Muscle of leg (tissue), 11 donors: ENCODE measurements around the gene IRF2. TPM values are rescaled to one million over a fixed set of nuclear protein-coding genes. Genes with fewer than 3 reads are reported as not detected.
A peak's percentile ranks its signal among the peaks of the same experiment; 100 is the strongest.
"Not testable (repeated sequence)": the region's sequence is repeated elsewhere in the genome, so short reads cannot be mapped to it uniquely, and the experiment has no call there.

Source experiments
- DNase-seq: peaks from one replicate; pipeline ENCODE4 v3.0.0; 2013
- H3K27ac ChIP-seq: one replicate; pipeline ENCODE4 v1.5.1; 2013; ENCODE audit warnings: mild to moderate bottlenecking, low read length, control low read depth
- H3K27me3 ChIP-seq: one replicate; pipeline ENCODE4 v1.6.1; 2013; ENCODE audit warnings: low read length; ENCODE audit not compliant: control insufficient read depth, insufficient read depth
- H3K36me3 ChIP-seq: one replicate; pipeline ENCODE4 v1.6.1; 2013; ENCODE audit warnings: low read length; ENCODE audit not compliant: control insufficient read depth, insufficient read depth
- H3K4me1 ChIP-seq: one replicate; pipeline ENCODE4 v1.6.1; 2013; ENCODE audit warnings: low read length; ENCODE audit not compliant: control insufficient read depth, insufficient read depth
- H3K4me3 ChIP-seq: one replicate; pipeline ENCODE4 v1.5.1; 2013; ENCODE audit warnings: low read length, control low read depth
- H3K9me3 ChIP-seq: replicated peaks from 2 replicates; pipeline ENCODE4 v1.6.1; 2013; ENCODE audit warnings: low read depth, low read length; ENCODE audit not compliant: control insufficient read depth
- WGBS: methylation state at CpG from one replicate; pipeline ENCODE4 v1.1.5; 2013; ENCODE audit warnings: missing lambda C conversion rate; ENCODE audit not compliant: insufficient coverage; 5-methylcytosine and 5-hydroxymethylcytosine counted together
- polyA plus RNA-seq, 8 donors: library from polyadenylated mRNA; unstranded; fragments of 120-200 nt; gene quantifications; one replicate each; pipeline versions ENCODE4 v1.2.1 to v1.2.3, GENCODE V29; 2013; ENCODE audit warnings: inconsistent platforms in 1 of 8, low replicate concordance in 1 of 8; ENCODE audit not compliant: insufficient read length in 8 of 8, insufficient read depth in 1 of 8
- total RNA-seq: library from RNA; stranded (reverse); fragments of 120-200 nt; gene quantifications from one replicate; pipeline ENCODE4 v1.2.4, GENCODE V29; 2013

The IRF2 gene
- total and polyA plus RNA-seq, 9 donors = 14.8 to 19.4 (median 17.7) TPM

DNA sequence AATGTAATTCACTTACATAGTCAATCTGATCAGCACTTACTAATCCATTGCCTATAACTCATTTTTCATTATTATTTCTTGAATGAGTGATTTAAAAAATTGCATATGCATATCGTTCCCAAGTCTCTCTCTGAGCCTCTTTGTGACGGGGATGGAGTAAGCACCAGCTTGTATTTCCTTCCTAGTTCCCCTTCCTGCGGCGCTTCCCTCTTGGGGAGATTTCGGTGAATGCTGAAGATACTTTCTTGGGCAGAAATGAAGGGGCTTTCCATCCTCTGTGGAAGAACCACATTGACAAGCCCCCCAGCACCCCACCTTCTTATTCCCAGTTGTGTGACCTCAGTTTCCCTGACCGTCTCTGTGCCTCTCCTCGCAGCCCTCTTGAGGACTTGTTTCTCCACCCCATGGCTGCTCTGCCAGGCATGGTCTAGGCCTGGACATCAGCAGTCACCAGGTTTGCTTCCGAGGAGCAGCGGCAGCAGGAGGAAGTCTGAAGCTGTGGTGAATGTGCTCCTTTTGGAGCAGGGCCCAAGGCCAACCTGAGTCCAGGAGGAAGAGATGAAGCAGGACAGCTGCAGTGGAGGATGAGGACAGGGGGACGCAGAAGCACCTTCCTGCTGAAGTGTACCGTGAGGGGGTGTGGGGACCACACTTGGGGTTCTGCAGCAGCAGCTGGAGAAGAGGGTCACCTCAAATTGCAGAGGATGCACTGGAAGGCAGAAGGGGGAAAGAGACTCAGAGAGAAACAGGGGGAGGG lies 124.9 kb downstream of the IRF2 start:
- H3K4me1 ChIP-seq = peaks cover 40% of the 10 kb centered on the region
- H3K36me3 ChIP-seq = no peaks in the 10 kb centered on the region
- DNase-seq = no peak
- H3K4me3 ChIP-seq = no peak overlapping the region
- 67% methylated on average over 4 of the region's 11 CpGs for WGBS
- H3K27me3 ChIP-seq = no peaks in the 10 kb centered on the region
- peak overlapping the region; percentile 7 for H3K27ac ChIP-seq
- H3K9me3 ChIP-seq = no peaks in the 10 kb centered on the region

DNA sequence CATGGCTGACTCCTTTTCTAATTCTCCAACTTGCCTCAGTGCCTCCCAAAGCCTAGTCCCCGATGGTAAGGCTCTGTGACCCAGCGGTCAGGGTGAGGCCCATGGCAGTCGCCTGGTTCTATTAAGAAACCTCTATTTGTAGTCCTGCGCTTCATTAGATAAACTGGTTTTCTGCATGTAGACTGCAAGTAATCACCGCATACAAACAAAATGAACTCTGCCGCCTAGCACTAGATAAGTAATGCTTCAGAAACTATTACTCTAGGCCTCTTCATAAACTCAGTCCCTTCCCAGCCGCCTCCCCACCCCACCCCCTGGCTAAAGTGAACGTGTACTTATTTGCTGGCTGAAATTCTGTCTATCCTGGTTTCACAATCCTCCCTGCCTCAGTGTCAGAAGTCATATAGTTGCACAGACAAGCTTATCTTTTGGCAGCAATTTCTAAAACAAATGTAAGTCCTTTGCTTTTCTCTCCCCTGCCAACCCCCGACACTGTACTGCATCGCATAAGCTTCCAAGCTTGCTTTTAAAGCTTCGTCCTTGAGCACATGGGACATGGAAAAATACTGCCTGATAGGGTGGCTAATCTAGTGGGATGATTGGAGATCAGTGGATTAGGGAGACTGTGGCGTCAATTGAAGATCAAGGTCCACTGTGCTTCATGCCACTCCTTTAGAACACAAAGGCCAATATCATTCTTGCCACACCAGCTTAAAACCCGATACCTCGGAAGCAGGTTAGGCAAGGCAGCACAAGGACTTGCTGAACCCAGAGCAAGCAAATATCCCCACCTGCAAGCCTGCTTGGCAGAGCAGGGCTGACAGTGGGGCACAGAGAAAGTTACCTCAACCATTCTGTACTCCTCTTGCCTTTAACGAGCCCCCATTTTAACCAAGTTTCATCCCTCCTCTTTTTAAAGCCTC lies 125.8 kb downstream of the IRF2 start:
- Histone ChIP-seq H3K36me3 (no peaks in the 10 kb centered on the region), H3K4me1 (peaks cover 42% of the 10 kb centered on the region), H3K27ac (peak overlapping the region; percentile 85), H3K27me3 (no peaks in the 10 kb centered on the region), H3K4me3 (no peak overlapping the region), H3K9me3 (no peaks in the 10 kb centered on the region)
- whole genome bisulfite sequencing = 63% methylated on average over 10 of the region's 15 CpGs
- DNase-seq = no peak

DNA sequence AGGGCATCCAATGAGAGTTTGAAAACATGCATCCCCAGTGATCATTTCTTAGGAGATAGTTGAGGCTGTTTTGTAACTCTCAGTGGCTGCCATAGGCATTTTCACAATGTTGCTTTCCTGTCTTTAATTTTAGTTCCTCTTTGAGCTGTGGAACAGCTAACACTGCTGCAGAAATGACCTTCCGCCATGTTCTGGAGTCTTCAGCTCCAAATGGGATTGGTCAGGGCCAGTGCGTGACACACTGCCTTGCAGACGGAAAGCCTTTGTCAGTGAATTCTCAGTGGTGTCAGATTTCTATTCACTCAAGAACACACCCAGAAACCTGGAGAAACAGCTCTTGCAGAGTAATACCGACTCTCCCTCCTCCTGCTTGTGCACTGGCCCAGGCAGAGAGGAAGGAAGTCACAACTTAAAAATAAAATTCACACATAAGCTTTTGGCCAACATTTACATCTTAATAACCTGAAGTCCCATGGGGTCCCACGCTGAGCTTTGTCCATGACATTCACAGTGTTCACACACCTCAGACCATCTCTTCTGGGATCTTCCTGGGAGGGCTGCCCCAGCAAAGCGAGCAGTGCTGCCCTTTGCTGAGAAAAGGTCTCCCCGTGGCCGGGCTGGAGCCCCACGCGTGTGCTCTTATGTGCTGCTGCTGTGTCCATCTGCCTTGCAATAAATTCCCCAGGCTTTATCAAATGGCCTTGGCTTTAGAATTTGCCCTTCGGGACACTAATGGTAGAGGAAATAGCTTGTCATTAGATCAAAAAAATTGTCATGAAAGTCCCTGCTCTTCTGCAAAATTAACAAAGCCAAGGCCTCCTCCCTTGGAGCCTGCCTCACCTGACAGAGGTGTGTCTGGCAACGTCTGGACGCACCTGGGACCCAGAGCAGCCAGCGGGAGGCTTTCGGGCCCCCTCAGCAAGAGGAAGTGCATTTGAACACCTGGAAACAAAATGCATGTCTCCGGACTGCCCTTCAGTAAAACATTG lies 126.8 kb downstream of the IRF2 start:
- Histone ChIP-seq H3K27me3 (no peaks in the 10 kb centered on the region), H3K27ac (peak overlapping the region; percentile 85), H3K9me3 (no peaks in the 10 kb centered on the region), H3K4me3 (no peak overlapping the region), H3K4me1 (peaks cover 46% of the 10 kb centered on the region), H3K36me3 (no peaks in the 10 kb centered on the region)
- 32% methylated on average over 14 of the region's 16 CpGs for WGBS
- peak; percentile 89 for DNase-seq

DNA sequence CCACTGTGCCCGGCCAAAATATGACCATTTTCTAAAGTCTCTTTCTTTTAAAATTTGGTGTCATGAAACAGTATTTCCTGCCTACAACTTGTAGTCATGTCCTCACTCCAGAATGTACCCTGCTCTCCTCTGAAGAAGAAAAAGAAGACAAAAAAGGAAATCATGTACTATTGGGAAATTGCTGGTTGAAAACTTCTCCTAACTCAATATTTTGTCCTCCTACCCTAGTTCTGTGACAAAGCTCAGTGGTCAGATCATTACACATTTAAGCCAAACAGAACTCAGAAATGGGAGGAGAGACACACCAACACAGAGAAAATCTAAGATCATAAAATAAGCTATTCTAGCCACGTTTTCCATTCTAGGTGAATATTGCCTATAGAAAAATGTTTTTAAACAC lies 127.7 kb downstream of the IRF2 start:
- Histone ChIP-seq H3K9me3 (no peaks in the 10 kb centered on the region), H3K27me3 (no peaks in the 10 kb centered on the region), H3K4me3 (no peak overlapping the region), H3K36me3 (no peaks in the 10 kb centered on the region), H3K4me1 (peaks cover 46% of the 10 kb centered on the region), H3K27ac (peak overlapping the region; percentile 85)
- WGBS = no CpG with 5 or more reads among the region's 2 CpGs
- no peak for DNase-seq

DNA sequence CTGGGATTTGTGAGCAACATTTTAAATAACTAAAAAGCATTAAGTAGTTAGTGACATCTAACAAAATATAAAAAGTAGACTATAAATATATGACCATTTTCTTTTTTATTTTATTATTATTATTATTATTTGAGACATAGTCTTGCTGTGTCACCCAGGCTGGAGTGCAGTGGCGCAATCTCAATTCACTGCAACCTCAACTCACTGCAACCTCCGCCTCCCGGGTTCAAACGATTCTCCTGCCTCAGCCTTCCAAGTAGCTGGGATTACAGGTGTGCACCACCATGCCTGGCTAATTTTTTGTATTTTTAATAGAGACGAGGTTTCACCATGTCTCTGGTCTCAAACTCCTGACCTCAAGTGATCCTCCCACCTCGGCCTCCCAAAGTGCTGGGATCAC lies 128.1 kb downstream of the IRF2 start:
- not testable (repeated sequence) for H3K4me3 ChIP-seq, DNase-seq, H3K27me3 ChIP-seq, H3K36me3 ChIP-seq, H3K9me3 ChIP-seq
- H3K27ac ChIP-seq = peak overlapping the region; percentile 85
- peaks cover 46% of the 10 kb centered on the region for H3K4me1 ChIP-seq
- WGBS = 100% methylated on average over 1 of the region's 6 CpGs

DNA sequence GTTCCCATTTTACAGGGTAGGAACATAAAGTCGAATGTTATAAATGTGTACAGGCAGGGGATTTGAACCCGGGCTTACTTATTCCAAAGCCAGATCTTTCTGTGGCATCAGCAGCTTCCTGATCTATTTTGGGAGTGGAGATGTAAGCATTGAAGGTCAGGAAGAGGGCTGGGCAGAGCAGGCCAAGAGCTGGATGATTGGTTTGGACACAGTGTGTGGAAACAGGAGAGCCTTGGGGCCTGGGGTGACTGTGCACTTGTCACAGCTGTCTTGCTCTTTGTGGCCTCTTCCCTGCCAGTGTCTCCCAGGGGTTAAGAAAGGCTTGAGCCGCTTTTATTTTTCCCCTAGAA lies 128.8 kb downstream of the IRF2 start:
- H3K4me1 ChIP-seq = peaks cover 46% of the 10 kb centered on the region
- H3K27me3 ChIP-seq = no peaks in the 10 kb centered on the region
- no peaks in the 10 kb centered on the region for H3K36me3 ChIP-seq
- WGBS = 61% methylated on average over 3 of the region's 3 CpGs
- DNase-seq = peak; percentile 82
- no peak overlapping the region for H3K4me3 ChIP-seq
- peak overlapping the region; percentile 85 for H3K27ac ChIP-seq
- H3K9me3 ChIP-seq = no peaks in the 10 kb centered on the region

DNA sequence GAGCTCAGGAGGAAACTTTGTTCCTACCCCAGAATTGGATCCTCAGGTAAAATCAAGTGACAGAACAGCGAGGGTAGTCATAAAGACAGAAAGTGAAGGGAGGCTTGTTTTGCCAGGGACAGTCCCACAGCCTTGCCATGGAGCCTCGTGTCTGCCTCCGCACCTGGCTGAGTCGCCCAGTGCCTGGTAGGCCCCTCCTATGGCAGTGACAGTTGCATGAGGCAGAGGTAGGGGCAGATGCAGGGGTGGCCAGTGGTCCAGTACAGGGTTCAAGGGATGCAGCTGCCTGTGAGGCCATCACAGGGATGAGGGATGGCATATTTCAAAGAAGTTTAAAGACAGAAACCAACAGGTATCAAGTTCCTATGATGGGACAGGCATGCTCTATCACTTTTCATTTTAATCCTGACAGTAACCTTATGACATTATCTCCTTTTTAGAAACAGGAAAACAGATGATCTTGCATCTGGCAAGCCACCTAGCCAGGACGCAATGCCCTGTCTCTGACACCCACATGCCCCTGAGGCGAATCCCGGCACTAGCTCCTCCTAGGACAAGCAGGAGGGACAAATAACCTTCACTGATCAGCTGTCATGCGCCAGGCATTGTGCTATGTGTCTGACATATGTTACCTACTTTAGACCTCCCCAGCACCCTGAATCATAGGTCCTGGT lies 129.3 kb downstream of the IRF2 start:
- H3K36me3 ChIP-seq = no peaks in the 10 kb centered on the region
- H3K4me1 ChIP-seq = peaks cover 46% of the 10 kb centered on the region
- 92% methylated on average over 4 of the region's 8 CpGs for WGBS
- H3K27me3 ChIP-seq = no peaks in the 10 kb centered on the region
- no peaks in the 10 kb centered on the region for H3K9me3 ChIP-seq
- H3K27ac ChIP-seq = peak overlapping the region; percentile 85
- DNase-seq = no peak
- no peak overlapping the region for H3K4me3 ChIP-seq

DNA sequence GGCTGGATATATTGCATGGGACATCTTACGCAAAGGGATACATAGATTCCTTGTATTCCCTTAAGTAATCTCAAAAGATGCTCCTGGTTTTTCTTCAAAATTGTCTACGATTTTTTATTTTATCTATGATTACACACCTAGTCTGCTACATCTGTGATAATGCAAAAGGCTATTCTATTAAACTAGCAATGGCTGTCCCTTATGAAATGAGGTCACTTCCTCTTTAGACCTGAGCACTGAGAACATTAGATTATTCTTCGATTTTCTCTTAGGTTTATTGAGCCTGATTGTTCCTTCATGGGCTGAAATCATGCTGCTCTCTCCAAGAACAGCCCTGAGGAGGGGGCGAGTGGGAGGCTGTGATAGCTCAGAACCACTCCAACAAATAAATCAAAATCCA lies 129.9 kb downstream of the IRF2 start:
- Histone ChIP-seq H3K27ac (peak overlapping the region; percentile 93), H3K4me3 (no peak overlapping the region), H3K9me3 (no peaks in the 10 kb centered on the region), H3K4me1 (peaks cover 46% of the 10 kb centered on the region), H3K36me3 (no peaks in the 10 kb centered on the region), H3K27me3 (no peaks in the 10 kb centered on the region)
- DNase-seq = no peak
- no CpG with 5 or more reads among the region's 4 CpGs for WGBS

DNA sequence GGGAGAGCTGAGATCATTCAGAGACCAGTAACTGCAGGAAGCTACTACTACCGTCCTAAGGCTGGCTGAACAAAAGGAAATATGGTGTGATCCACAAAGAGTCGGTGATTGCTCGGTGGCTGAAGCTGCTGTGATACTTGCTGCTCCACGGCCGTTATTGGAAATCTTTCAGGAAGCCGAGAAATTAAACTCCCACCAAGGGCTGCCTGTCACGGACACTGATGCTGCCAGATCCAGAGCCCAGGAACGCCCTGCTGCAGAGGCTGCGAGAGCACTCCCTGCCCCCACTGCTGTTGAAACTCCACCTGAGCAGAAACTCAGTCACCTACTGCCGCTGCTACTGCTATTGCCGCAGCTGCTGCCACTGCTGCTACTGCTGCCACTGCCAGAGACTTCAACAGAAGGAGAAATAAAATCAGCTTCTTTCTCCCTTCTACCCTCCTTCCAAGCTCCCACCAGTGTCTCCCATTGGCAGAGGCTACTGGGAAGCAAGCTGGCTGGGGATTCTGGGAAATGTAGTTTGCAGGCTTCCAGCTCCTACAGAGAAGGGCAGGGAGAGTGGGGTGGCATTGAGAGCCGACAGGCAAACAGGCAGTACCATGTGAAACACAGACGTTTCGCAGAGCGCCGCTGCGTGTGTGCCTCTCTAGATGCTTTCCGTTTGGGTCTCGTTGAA lies 130.7 kb downstream of the IRF2 start:
- Histone ChIP-seq H3K4me1 (peaks cover 42% of the 10 kb centered on the region), H3K4me3 (peak overlapping the region; percentile 75), H3K27ac (peak overlapping the region; percentile 93), H3K27me3 (no peaks in the 10 kb centered on the region), H3K9me3 (no peaks in the 10 kb centered on the region), H3K36me3 (no peaks in the 10 kb centered on the region)
- peak; percentile 95 for DNase-seq
- WGBS = 0% methylated on average over 10 of the region's 19 CpGs
